ENCODE measurements around the gene STYX.
"Not testable (repeated sequence)": the region's sequence is repeated elsewhere in the genome, so short reads cannot be mapped to it uniquely, and the experiment has no call there.

The STYX gene

DNA sequence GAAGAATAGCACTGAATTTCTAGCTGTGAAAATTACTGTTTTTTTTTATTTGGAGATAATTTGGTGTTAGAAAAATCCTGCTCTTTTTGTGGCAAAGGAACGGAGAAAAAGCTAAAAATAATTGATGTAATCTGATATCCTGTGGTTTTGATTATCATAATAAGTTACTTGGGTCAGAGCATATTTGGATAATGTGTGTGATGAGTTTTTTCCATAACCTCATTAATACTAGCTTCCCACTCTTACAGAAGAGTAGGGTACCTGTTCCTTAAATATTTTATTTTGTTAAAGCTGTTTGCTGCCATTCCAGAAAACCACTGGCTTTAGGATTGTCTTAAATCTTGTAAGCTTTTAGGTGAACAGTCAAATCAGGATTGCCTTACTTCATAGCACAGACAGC, 18.3 kb upstream of the STYX start:
- Mint-ChIP-seq H3K36me3 (ENCODE audit: low read depth) (peaks cover 79% of the 10 kb centered on the region), H3K27me3 (ENCODE audit: low read depth) (no peaks in the 10 kb centered on the region), H3K4me1 (peaks cover 18% of the 10 kb centered on the region), H3K27ac (no peak overlapping the region), H3K9me3 (no peaks in the 10 kb centered on the region), H3K4me3 (no peak overlapping the region)
- TF ChIP-seq, protein P1, sequence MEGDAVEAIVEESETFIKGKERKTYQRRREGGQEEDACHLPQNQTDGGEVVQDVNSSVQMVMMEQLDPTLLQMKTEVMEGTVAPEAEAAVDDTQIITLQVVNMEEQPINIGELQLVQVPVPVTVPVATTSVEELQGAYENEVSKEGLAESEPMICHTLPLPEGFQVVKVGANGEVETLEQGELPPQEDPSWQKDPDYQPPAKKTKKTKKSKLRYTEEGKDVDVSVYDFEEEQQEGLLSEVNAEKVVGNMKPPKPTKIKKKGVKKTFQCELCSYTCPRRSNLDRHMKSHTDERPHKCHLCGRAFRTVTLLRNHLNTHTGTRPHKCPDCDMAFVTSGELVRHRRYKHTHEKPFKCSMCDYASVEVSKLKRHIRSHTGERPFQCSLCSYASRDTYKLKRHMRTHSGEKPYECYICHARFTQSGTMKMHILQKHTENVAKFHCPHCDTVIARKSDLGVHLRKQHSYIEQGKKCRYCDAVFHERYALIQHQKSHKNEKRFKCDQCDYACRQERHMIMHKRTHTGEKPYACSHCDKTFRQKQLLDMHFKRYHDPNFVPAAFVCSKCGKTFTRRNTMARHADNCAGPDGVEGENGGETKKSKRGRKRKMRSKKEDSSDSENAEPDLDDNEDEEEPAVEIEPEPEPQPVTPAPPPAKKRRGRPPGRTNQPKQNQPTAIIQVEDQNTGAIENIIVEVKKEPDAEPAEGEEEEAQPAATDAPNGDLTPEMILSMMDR (IDR thresholded peaks at IDR 0.05; ENCODE audit: unreplicated experiment in 3 of 3), result no peak

DNA sequence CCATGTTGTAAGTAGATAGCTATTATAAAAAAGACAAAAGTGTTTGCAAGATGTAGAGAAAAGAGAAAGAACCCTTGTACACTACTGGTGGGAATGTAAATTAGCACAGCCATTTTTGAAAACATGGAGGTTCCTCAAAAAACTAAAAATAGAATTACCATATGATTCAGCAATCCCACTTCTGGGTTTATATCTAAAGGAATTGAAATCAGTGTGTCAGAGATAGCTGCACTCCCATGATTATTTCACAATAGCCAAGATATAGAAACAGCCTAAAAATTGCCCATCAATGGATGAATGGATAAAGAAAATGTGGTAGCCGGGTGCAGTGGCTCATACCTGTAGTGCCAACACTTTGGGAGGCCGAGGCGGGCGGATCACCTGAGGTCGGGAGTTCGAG, 13.8 kb upstream of the STYX start:
- Mint-ChIP-seq H3K4me3 (no peak overlapping the region), H3K27me3 (ENCODE audit: low read depth) (no peaks in the 10 kb centered on the region), H3K27ac (no peak overlapping the region), H3K4me1 (no peaks in the 10 kb centered on the region), H3K9me3 (no peaks in the 10 kb centered on the region), H3K36me3 (ENCODE audit: low read depth) (peaks cover 70% of the 10 kb centered on the region)
- TF ChIP-seq, protein P1 (IDR thresholded peaks at IDR 0.05; ENCODE audit: unreplicated experiment in 3 of 3), result no peak

DNA sequence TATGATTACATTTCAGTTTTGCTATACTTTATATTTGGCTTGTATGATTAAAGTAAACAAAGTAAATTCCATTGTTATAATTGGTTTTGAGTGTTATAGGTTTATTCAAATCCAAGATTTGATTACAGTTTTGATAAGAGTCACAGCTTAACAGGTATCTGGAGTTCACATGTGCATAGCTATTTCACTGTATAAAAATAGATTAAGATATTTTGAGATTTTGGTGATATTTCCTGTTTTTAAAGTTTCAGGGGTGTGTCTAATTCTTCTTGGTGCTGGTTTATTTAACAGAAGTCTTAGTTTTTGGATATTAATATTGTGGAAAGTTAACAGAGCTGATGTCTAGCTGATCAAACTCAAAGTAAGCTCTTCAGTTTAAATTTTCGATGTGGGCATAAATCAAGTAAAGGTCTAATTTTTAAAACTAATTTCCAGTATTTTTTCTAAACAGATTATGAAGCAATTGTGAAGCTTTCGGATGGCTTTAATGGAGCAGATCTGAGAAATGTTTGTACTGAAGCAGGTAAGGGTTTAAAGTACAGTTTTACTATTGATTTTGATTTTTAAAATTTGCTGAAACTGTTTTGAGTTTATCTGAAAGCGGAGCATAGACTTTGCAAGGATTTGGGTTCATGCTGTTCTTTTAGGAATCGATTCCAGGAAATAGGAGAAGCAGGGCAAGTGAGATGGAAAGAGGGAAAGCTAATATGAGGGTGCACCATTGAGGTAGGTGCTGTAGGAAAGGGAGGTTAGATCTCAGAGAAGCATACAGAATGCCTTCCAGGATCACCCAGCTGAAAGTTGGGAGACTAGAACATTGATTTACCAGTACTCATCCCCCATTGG, 6.2 kb upstream of the STYX start:
- Mint-ChIP-seq H3K9me3 (no peaks in the 10 kb centered on the region), H3K27ac (no peak overlapping the region), H3K36me3 (ENCODE audit: low read depth) (peaks cover 71% of the 10 kb centered on the region), H3K4me3 (no peak overlapping the region), H3K4me1 (no peaks in the 10 kb centered on the region), H3K27me3 (ENCODE audit: low read depth) (no peaks in the 10 kb centered on the region)
- TF ChIP-seq, protein P1 (IDR thresholded peaks at IDR 0.05; ENCODE audit: unreplicated experiment in 3 of 3), result no peak

DNA sequence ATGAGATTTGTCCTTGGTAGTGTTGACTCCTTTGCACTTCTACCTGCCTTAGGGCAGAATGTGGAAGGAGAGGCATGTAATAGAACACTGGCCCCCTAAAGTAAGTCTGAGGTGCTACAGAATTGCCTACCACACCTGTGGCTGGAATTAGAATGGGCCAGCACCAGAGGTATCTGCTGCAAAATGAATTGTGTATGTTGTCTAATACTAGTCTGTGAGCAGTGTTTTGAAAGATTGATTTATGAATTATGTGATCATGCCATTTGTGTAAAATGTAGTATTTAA, 5.7 kb upstream of the STYX start:
- no peak overlapping the region for H3K4me3 Mint-ChIP-seq
- H3K9me3 Mint-ChIP-seq, result no peaks in the 10 kb centered on the region
- no peak overlapping the region for H3K27ac Mint-ChIP-seq
- H3K4me1 Mint-ChIP-seq, result no peaks in the 10 kb centered on the region
- peaks cover 65% of the 10 kb centered on the region for H3K36me3 Mint-ChIP-seq (ENCODE audit: low read depth)
- TF ChIP-seq, protein P1 (IDR thresholded peaks at IDR 0.05; ENCODE audit: unreplicated experiment in 3 of 3), result no peak
- H3K27me3 Mint-ChIP-seq (ENCODE audit: low read depth), result no peaks in the 10 kb centered on the region

DNA sequence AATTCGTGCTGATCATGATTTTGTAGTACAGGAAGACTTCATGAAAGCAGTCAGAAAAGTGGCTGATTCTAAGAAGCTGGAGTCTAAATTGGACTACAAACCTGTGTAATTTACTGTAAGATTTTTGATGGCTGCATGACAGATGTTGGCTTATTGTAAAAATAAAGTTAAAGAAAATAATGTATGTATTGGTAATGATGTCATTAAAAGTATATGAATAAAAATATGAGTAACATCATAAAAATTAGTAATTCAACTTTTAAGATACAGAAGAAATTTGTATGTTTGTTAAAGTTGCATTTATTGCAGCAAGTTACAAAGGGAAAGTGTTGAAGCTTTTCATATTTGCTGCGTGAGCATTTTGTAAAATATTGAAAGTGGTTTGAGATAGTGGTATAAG, 2.5 kb upstream of the STYX start:
- H3K4me1 Mint-ChIP-seq; H3K27ac Mint-ChIP-seq; H3K27me3 Mint-ChIP-seq (ENCODE audit: low read depth); H3K9me3 Mint-ChIP-seq; H3K4me3 Mint-ChIP-seq: not testable (repeated sequence)
- peaks cover 42% of the 10 kb centered on the region for H3K36me3 Mint-ChIP-seq (ENCODE audit: low read depth)

DNA sequence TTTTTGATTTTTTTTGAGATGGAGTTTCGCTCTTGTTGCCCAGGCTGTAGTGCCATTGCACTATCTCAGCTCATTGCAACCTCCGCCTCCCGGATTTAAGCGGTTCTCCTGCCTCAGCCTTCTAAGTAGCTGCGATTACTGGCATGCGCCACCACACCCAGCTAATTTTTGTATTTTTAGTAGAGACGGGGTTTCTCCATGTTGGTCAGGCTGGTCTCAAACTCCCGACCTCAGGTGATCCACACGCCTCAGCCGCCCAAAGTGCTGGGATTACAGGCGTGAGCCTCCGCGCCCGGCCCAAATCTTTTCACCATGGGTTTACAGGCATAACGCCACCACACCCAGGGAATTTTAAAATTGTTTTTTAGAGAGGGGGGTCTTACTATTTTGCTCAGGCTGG, 931 bp upstream of the STYX start:
- not testable (repeated sequence) for H3K9me3 Mint-ChIP-seq; H3K27me3 Mint-ChIP-seq (ENCODE audit: low read depth); H3K27ac Mint-ChIP-seq
- H3K36me3 Mint-ChIP-seq (ENCODE audit: low read depth), result peaks cover 43% of the 10 kb centered on the region
- H3K4me3 Mint-ChIP-seq, result peak overlapping the region; percentile 52 to 66 (median 58)
- H3K4me1 Mint-ChIP-seq, result peaks cover 13% of the 10 kb centered on the region

DNA sequence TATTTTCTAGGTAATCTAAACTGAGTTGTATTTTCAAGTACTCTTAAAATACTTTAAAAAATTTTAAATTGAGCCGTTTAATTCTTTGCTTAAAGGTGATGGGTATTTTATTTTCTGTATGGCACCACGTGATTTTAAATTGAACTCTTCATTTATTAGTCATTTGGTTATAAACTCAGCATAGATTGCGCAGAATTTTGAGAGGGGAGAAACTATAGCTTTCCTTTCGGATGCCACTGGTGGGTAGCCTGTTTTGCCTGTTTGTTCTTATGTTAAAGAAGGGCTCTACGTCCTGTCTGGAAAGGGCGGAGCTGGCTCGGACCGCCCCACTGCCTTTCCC, 411 bp upstream of the STYX start:
- Mint-ChIP-seq H3K36me3 (ENCODE audit: low read depth) (peaks cover 43% of the 10 kb centered on the region), H3K27ac (peak overlapping the region; percentile 62 to 96 (median 89)), H3K9me3 (no peaks in the 10 kb centered on the region), H3K27me3 (ENCODE audit: low read depth) (no peaks in the 10 kb centered on the region), H3K4me1 (peaks cover 13% of the 10 kb centered on the region), H3K4me3 (peak overlapping the region; percentile 95 to 98 (median 97))
- TF ChIP-seq, protein P1 (IDR thresholded peaks at IDR 0.05; ENCODE audit: unreplicated experiment in 3 of 3), result no peak
